Right lobe of liver (tissue), 6 donors: ENCODE data around the gene CACNG1. TPM values are rescaled to one million over a fixed set of nuclear protein-coding genes. Genes with fewer than 3 reads are reported as not detected.

Experiments
- ATAC-seq, 4 donors: fragments of 200-7000 bp; cut with Tn5 transposase; one replicate each; pipeline ENCODE4 v1.9.1; 2020; ENCODE audit warnings: mild to moderate bottlenecking in 4 of 4, moderate library complexity in 4 of 4
- DNase-seq, 3 donors: peaks; one replicate each; pipeline ENCODE4 v3.0.0-alpha.2; 2020
- H3K27ac ChIP-seq, 3 donors: fragments of 200-600 bp; one replicate each; pipeline ENCODE4 v1.8.0; 2022
- H3K27me3 ChIP-seq, 2 donors: fragments of 200-600 bp; one replicate each; pipeline ENCODE4 v1.8.0; 2022
- H3K36me3 ChIP-seq, 4 donors: fragments of 200-600 bp; sonication (generic) in 1 of 4; one replicate each; pipeline versions ENCODE4 v1.5.1 to v1.8.0; 2017 to 2022; ENCODE audit warnings: control low read depth in 1 of 4
- H3K4me1 ChIP-seq, 4 donors: fragments of 200-600 bp; sonication (generic) in 1 of 4; one replicate each; pipeline versions ENCODE4 v1.5.1 to v1.8.0; 2017 to 2022; ENCODE audit warnings: control low read depth in 1 of 4
- H3K4me3 ChIP-seq, 3 donors: fragments of 200-600 bp; one replicate each; pipeline ENCODE4 v1.8.0; 2022
- H3K9me3 ChIP-seq, 4 donors: fragments of 200-600 bp; sonication (generic) in 1 of 4; one replicate each; pipeline versions ENCODE4 v1.5.1 to v1.8.0; 2017 to 2022; ENCODE audit warnings: control low read depth in 1 of 4
- POLR2A ChIP-seq: fragments of 450-650 bp; IDR thresholded peaks from one replicate; pipeline ENCODE4 v1.6.1; 2017; ENCODE audit warnings: antibody characterized with exemption, mild to moderate bottlenecking
- WGBS: methylation state at CpG from one replicate; pipeline ENCODE4 v1.1.6; 2018; ENCODE audit warnings: low coverage, low lambda C conversion rate; ENCODE audit not compliant: insufficient coverage; ENCODE audit errors: missing lambda C conversion rate; 5-methylcytosine and 5-hydroxymethylcytosine counted together
- intact Hi-C, 2 donors: fragments of 100-400 bp; cut with DNase I; formaldehyde crosslinking; loops; one replicate each; pipeline versions ENCODE4 v1.11.2 to v1.14.1; 2022
- long read RNA-seq: library from polyadenylated mRNA; unstranded; transcript quantifications from one replicate; pipeline ENCODE4 v2.0.0, GENCODE V29; 2019
- total RNA-seq, 6 experiments: library from RNA; depleted of rRNA in 2 of 6; stranded (reverse); fragments of >200 nt in 2 of 6; fragmentation: NEBNext Ultra II Directional in 3 of 6; extraction: Animal tissue kit (Norgen Biotek cat#: 25700) in 3 of 6; gene quantifications; one replicate each; pipeline versions ENCODE4 v1.1.0 to v1.2.4, GENCODE V29; 2016 to 2023
- TF ChIP-seq, protein P1 (sequence below), 4 donors: fragments of 200-600 bp in 3 of 4; fragments of 450-650 bp in 1 of 4; IDR thresholded peaks; one replicate each; pipeline versions ENCODE4 v1.5.1 to v1.8.0; 2016 to 2022; ENCODE audit warnings: antibody characterized with exemption in 4 of 4, mild to moderate bottlenecking in 2 of 4
- donor health status: DM: no; HTN: yes; CAD: no.
- donor health status: DM: no; HTN: no; CAD: no.
- donor health status: DM: no; HTN: no; CAD: no.
- donor health status: DM: no; HTN: yes; CAD: no.
- donor health status: DM: no; HTN: yes; CAD: no.

CACNG1 gene
- not detected for total RNA-seq
- long read RNA-seq = 0 reads

DNA sequence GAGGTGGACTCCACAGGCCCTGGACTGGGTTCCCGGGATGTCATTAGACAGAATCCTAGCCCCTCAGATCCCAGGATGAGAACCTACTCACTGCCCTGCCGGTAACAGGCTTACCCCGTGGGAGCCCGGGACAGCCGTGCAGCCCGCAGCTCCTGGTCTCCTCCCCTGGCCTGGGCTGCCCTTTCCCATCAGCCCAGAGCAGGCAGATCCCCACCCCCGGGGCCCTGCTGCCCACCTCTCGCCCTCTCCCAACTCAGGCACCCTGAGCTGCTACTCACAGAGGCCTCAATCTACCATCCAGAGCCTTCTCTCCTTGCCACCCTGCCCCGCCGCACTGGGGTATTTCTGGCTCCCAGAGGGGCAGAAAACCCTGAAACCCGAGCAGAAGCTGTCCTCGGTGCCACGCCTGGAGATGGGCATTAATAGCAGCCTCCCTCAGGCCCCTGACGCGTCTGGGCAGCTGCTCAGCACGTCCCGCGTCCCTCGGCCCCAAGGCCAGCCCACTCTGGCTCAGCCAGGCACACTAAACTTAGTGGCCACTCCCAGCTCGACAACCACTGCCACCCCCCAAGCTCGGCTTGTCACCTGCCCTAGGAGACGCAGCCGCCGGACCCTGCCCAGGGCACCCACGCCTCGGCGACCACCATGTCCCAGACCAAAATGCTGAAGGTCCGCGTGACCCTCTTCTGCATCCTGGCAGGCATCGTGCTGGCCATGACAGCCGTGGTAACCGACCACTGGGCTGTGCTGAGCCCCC, at the start of gene CACNG1:
Gene CACNG1, plus strand, starts transcription at position 539 of the 757 bp plus-strand sequence. Its CDS starts 107 bp downstream, at position 646.
- WGBS = 88% methylated on average over 6 of the region's 32 CpGs
- intact Hi-C loops = no loop called here
- TF ChIP-seq, protein P1, sequence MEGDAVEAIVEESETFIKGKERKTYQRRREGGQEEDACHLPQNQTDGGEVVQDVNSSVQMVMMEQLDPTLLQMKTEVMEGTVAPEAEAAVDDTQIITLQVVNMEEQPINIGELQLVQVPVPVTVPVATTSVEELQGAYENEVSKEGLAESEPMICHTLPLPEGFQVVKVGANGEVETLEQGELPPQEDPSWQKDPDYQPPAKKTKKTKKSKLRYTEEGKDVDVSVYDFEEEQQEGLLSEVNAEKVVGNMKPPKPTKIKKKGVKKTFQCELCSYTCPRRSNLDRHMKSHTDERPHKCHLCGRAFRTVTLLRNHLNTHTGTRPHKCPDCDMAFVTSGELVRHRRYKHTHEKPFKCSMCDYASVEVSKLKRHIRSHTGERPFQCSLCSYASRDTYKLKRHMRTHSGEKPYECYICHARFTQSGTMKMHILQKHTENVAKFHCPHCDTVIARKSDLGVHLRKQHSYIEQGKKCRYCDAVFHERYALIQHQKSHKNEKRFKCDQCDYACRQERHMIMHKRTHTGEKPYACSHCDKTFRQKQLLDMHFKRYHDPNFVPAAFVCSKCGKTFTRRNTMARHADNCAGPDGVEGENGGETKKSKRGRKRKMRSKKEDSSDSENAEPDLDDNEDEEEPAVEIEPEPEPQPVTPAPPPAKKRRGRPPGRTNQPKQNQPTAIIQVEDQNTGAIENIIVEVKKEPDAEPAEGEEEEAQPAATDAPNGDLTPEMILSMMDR (IDR thresholded peaks at IDR 0.05) = no peak
- TF ChIP-seq POLR2A = no peak
- DNase-seq (no peak), ATAC-seq (no peak)
- H3K9me3 ChIP-seq = peaks cover 0 to 3% (median 0%) of the 10 kb centered on the region in 4 donors
- no peaks in the 10 kb centered on the region for H3K4me1 ChIP-seq
- H3K27ac ChIP-seq = no peak within 1 kb of the TSS
- H3K4me3 ChIP-seq = no peak within 1 kb of the TSS
- H3K27me3 ChIP-seq = no peaks in the 10 kb centered on the region
- H3K36me3 ChIP-seq = no peaks in the 10 kb centered on the region

- H3K36me3 ChIP-seq = no peaks in the 10 kb centered on the region
- no peak overlapping the region for H3K4me3 ChIP-seq
- H3K4me1 ChIP-seq = no peaks in the 10 kb centered on the region
- 43% methylated on average over 4 of the region's 12 CpGs for WGBS
- no peak overlapping the region for H3K27ac ChIP-seq
- intact Hi-C loops = no loop called here
- TF ChIP-seq POLR2A = no peak
- TF ChIP-seq, protein P1 (IDR thresholded peaks at IDR 0.05) = no peak
- H3K9me3 ChIP-seq = no peaks in the 10 kb centered on the region
- ATAC-seq (no peak), DNase-seq (no peak)
- no peaks in the 10 kb centered on the region for H3K27me3 ChIP-seq
Measured at GRCh38 chr17:66994930-66995535, 49.3 kb upstream of the CACNG1 start.

GRCh38 chr17:66995944-66996343, 48.4 kb upstream of the CACNG1 start:
- Histone ChIP-seq H3K36me3 (no peaks in the 10 kb centered on the region), H3K27ac (no peak overlapping the region), H3K4me3 (no peak overlapping the region), H3K27me3 (no peaks in the 10 kb centered on the region), H3K4me1 (no peaks in the 10 kb centered on the region), H3K9me3 (no peaks in the 10 kb centered on the region)
- WGBS = 92% methylated on average over 7 of the region's 7 CpGs
- no peak for ATAC-seq
- TF ChIP-seq, protein P1 (IDR thresholded peaks at IDR 0.05) = no peak
- no peak for TF ChIP-seq POLR2A
- intact Hi-C loops = no loop called here
- DNase-seq = no peak

DNA sequence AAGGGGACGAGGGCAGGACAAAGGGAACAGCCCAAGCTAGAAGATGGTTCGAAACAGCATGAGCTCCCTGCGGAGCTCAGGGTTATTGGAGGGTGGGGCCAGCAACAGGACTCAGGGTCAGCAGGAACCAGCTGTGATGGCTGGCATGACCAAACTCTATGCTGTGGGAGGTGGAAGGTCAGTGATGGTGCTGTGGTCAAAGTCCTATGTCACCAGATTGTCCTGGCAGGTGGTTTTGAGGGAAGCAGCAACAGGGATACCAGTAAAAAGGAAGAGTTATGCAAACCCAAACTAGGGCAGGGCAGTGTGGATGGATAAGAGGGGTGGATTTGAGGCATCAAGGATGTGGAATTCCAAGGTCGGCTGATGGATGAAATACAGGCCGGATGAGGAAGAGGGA, 47.4 kb upstream of the CACNG1 start:
- Histone ChIP-seq H3K27ac (no peak overlapping the region), H3K27me3 (no peaks in the 10 kb centered on the region), H3K4me3 (no peak overlapping the region), H3K9me3 (no peaks in the 10 kb centered on the region), H3K36me3 (no peaks in the 10 kb centered on the region), H3K4me1 (no peaks in the 10 kb centered on the region)
- DNase-seq (no peak), ATAC-seq (peak in 3 of 4 donors; percentile 23 to 74 (median 65))
- intact Hi-C loops = no loop called here
- TF ChIP-seq POLR2A = no peak
- TF ChIP-seq, protein P1 (IDR thresholded peaks at IDR 0.05) = no peak
- WGBS = 90% methylated on average over 5 of the region's 5 CpGs
